GM18508 (cell line): ENCODE measurements around the gene ARHGEF2.
"Not testable (repeated sequence)": the region's sequence is repeated elsewhere in the genome, so short reads cannot be mapped to it uniquely, and the experiment has no call there.

Source experiments
- ATAC-seq: cut with Tn5 transposase; IDR thresholded peaks from one replicate; pipeline ENCODE4 v1.9.1; 2021; ENCODE audit warnings: moderate number of reproducible peaks; ENCODE audit not compliant: insufficient read depth, unreplicated experiment

The ARHGEF2 gene

GRCh38 chr1:155993595-155993994 is 15.2 kb upstream of the ARHGEF2 start:
- ATAC-seq = no peak

- ATAC-seq = no peak
Measured at GRCh38 chr1:155990005-155990739, 11.8 kb upstream of the ARHGEF2 start.

GRCh38 chr1:155989242-155990004 is 11.1 kb upstream of the ARHGEF2 start:
- no peak for ATAC-seq

- not testable (repeated sequence) for ATAC-seq
Measured at GRCh38 chr1:155984903-155985645, 6.7 kb upstream of the ARHGEF2 start.

- ATAC-seq = no peak
Measured at GRCh38 chr1:155984341-155984740, 6.0 kb upstream of the ARHGEF2 start.

- no peak for ATAC-seq
Measured at GRCh38 chr1:155983191-155984024, 5.1 kb upstream of the ARHGEF2 start.

- ATAC-seq = no peak
Measured at GRCh38 chr1:155982106-155982505, 3.8 kb upstream of the ARHGEF2 start.

- no peak for ATAC-seq
Measured at GRCh38 chr1:155981266-155982088, 3.1 kb upstream of the ARHGEF2 start.

- no peak for ATAC-seq
Measured at GRCh38 chr1:155979597-155980343, 1.4 kb upstream of the ARHGEF2 start.

GRCh38 chr1:155978973-155979429 is 654 bp upstream of the ARHGEF2 start:
- ATAC-seq = no peak

GRCh38 chr1:155977690-155978324 is 540 bp downstream of the ARHGEF2 start:
- ATAC-seq = no peak

GRCh38 chr1:155976913-155977689 is 1.2 kb downstream of the ARHGEF2 start:
- no peak for ATAC-seq

GRCh38 chr1:155976062-155976912 is 2.1 kb downstream of the ARHGEF2 start:
- no peak for ATAC-seq

GRCh38 chr1:155975375-155976061 is 2.8 kb downstream of the ARHGEF2 start:
- no peak for ATAC-seq

GRCh38 chr1:155974208-155975115 is 3.9 kb downstream of the ARHGEF2 start:
- no peak for ATAC-seq
